ENCODE data around the gene MAPK10. TPM values are rescaled to one million over a fixed set of nuclear protein-coding genes. Genes with fewer than 3 reads are reported as not detected.

MAPK10 gene
- total and polyA plus RNA-seq, 2 donors (not counting 3 experiments of a cell fraction or from before 2014, with no cell fraction given), result 0.17 TPM; not detected in 1

DNA sequence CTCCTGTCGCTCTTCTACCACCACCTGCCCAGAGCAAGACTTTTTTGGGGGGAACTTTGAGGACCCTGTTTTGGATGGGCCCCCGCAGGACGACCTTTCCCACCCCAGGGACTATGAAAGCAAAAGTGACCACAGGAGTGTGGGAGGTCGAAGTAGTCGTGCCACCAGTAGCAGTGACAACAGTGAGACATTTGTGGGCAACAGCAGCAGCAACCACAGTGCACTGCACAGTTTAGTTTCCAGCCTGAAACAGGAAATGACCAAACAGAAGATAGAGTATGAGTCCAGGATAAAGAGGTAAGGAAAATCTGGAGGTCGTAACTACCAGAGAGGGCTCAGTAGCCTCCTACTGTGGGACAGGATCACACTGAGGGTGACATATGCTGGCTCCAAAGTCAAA is 364.5 kb downstream of the MAPK10 start:
- Histone ChIP-seq H3K4me1 (ENCODE audit: control insufficient read depth, extremely low read depth, insufficient read depth, low read length) (no peaks in the 10 kb centered on the region), H3K9me1 (replicated peaks; ENCODE audit: control insufficient read depth, extremely low read depth, insufficient read depth, low read length) (no peaks in the 10 kb centered on the region), H3K27me3 (ENCODE audit: control insufficient read depth in 2 of 2, insufficient read depth in 2 of 2, low read length in 2 of 2) (no peaks in the 10 kb centered on the region), H3K4me3 (replicated peaks in 1 of 3; ENCODE audit: insufficient read depth in 1 of 3, low read depth in 1 of 3, low read length in 3 of 3) (no peak overlapping the region), H3K36me3 (ENCODE audit: control insufficient read depth in 2 of 2, extremely low read depth in 1 of 2, insufficient read depth in 2 of 2, low read length in 2 of 2) (peaks cover 4 to 24% of the 10 kb centered on the region in 2 experiments), H3K79me2 (ENCODE audit: control insufficient read depth, insufficient read depth, low read length) (peaks cover 33% of the 10 kb centered on the region), H3K27ac (ENCODE audit: insufficient read depth, low read depth, low read length) (no peak overlapping the region), H3K9ac (replicated peaks; ENCODE audit: extremely low read depth, insufficient read depth, low read length) (no peak overlapping the region), H3K4me2 (ENCODE audit: insufficient read depth, low read length) (no peak overlapping the region), H2AFZ (ENCODE audit: low read depth, low read length) (no peak overlapping the region), H3K9me3 (replicated peaks; ENCODE audit: control insufficient read depth, insufficient read depth, low read length) (no peaks in the 10 kb centered on the region), H4K20me1 (replicated peaks; ENCODE audit: control insufficient read depth, extremely low read depth, insufficient read depth, low read length) (no peaks in the 10 kb centered on the region)
- TF ChIP-seq FOS (IDR thresholded peaks at IDR 0.05; ENCODE audit: borderline replicate concordance, insufficient read depth, low read length) (no peak), POLR2A (IDR thresholded peaks at IDR 0.05; ENCODE audit: low read depth, low read length) (no peak), EZH2 (IDR thresholded peaks at IDR 0.05; ENCODE audit: borderline replicate concordance, low read depth, low read length, severe bottlenecking) (no peak), JUN (IDR thresholded peaks at IDR 0.05; ENCODE audit: borderline replicate concordance, insufficient read depth, insufficient read length, low read depth) (no peak), GATA2 (IDR thresholded peaks at IDR 0.05; ENCODE audit: insufficient read depth, insufficient read length, low read depth, low read length) (no peak), POLR2AphosphoS5 (IDR thresholded peaks at IDR 0.05; ENCODE audit: insufficient read depth, low read depth, low read length) (no peak), MYC (IDR thresholded peaks at IDR 0.05; ENCODE audit: low read depth, low read length) (no peak)
- TF ChIP-seq, protein P1, sequence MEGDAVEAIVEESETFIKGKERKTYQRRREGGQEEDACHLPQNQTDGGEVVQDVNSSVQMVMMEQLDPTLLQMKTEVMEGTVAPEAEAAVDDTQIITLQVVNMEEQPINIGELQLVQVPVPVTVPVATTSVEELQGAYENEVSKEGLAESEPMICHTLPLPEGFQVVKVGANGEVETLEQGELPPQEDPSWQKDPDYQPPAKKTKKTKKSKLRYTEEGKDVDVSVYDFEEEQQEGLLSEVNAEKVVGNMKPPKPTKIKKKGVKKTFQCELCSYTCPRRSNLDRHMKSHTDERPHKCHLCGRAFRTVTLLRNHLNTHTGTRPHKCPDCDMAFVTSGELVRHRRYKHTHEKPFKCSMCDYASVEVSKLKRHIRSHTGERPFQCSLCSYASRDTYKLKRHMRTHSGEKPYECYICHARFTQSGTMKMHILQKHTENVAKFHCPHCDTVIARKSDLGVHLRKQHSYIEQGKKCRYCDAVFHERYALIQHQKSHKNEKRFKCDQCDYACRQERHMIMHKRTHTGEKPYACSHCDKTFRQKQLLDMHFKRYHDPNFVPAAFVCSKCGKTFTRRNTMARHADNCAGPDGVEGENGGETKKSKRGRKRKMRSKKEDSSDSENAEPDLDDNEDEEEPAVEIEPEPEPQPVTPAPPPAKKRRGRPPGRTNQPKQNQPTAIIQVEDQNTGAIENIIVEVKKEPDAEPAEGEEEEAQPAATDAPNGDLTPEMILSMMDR (IDR thresholded peaks at IDR 0.05; ENCODE audit: extremely low read depth in 1 of 2, insufficient read depth in 1 of 2, low read depth in 1 of 2, low read length in 2 of 2), result no peak
- TF ChIP-seq, protein P2, sequence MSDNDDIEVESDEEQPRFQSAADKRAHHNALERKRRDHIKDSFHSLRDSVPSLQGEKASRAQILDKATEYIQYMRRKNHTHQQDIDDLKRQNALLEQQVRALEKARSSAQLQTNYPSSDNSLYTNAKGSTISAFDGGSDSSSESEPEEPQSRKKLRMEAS (IDR thresholded peaks at IDR 0.05; ENCODE audit: insufficient read depth, insufficient read length), result no peak
- BruUV-seq (replicated peaks), result no TSS peak
- no peak for DNase-seq (ENCODE audit: low read depth, low spot score)
- POLR2A ChIA-PET, result no interaction called here
- FAIRE-seq, result no peak
- intact Hi-C loops (cut with micrococcal nuclease), result no loop called here
- dilution Hi-C loops (cut with MboI; ENCODE audit: extremely low pct_ligation_motif_present, low sequenced_read_pairs), result no loop called here
- CTCF ChIA-PET, result interaction anchor here (1.3 to 4.0 kb wide), 2 partner anchors 8 to 48 kb away, joined by 4 to 14 read pairs; no protein-coding TSS in a partner anchor

Data from endothelial cell of umbilical vein (primary cell).